Ishikawa (cell line): ENCODE results near the gene GPR84.
A peak's percentile ranks its signal among the peaks of the same experiment; 100 is the strongest.

Experiments used
- CEBPB ChIP-seq: IDR thresholded peaks from 2 replicates; pipeline ENCODE4 v1.6.1; 2012
- CREB1 ChIP-seq: IDR thresholded peaks from 2 replicates; pipeline ENCODE4 v1.6.1; 2012; ENCODE audit warnings: low read depth
- EP300 ChIP-seq: IDR thresholded peaks from 2 replicates; pipeline ENCODE4 v1.6.1; 2012; ENCODE audit warnings: borderline replicate concordance
- NFIC ChIP-seq: IDR thresholded peaks from 2 replicates; pipeline ENCODE4 v1.6.1; 2012
- RAD21 ChIP-seq: IDR thresholded peaks from 2 replicates; pipeline ENCODE4 v1.6.1; 2012; ENCODE audit warnings: low read depth
- TAF1 ChIP-seq: IDR thresholded peaks from 2 replicates; pipeline ENCODE4 v1.6.1; 2012; ENCODE audit warnings: low read depth, mild to moderate bottlenecking
- TCF12 ChIP-seq: IDR thresholded peaks from 2 replicates; pipeline ENCODE4 v1.6.1; 2012; ENCODE audit warnings: low read depth
- TEAD4 ChIP-seq: IDR thresholded peaks from 2 replicates; pipeline ENCODE4 v1.6.1; 2012
- YY1 ChIP-seq: IDR thresholded peaks from 2 replicates; pipeline ENCODE4 v1.6.1; 2012; ENCODE audit warnings: low read depth
- ZBTB7A ChIP-seq: IDR thresholded peaks from 2 replicates; pipeline ENCODE4 v1.6.1; 2012; ENCODE audit warnings: low read depth
- TF ChIP-seq, protein P1 (sequence below): IDR thresholded peaks from 2 replicates; pipeline ENCODE4 v1.6.1; 2012; ENCODE audit warnings: low read depth, mild to moderate bottlenecking
- TF ChIP-seq, protein P2 (sequence below): IDR thresholded peaks from 2 replicates; pipeline ENCODE4 v1.6.1; 2012
- TF ChIP-seq, protein P3 (sequence below): IDR thresholded peaks from 2 replicates; pipeline ENCODE4 v1.6.1; 2012

The GPR84 gene

DNA sequence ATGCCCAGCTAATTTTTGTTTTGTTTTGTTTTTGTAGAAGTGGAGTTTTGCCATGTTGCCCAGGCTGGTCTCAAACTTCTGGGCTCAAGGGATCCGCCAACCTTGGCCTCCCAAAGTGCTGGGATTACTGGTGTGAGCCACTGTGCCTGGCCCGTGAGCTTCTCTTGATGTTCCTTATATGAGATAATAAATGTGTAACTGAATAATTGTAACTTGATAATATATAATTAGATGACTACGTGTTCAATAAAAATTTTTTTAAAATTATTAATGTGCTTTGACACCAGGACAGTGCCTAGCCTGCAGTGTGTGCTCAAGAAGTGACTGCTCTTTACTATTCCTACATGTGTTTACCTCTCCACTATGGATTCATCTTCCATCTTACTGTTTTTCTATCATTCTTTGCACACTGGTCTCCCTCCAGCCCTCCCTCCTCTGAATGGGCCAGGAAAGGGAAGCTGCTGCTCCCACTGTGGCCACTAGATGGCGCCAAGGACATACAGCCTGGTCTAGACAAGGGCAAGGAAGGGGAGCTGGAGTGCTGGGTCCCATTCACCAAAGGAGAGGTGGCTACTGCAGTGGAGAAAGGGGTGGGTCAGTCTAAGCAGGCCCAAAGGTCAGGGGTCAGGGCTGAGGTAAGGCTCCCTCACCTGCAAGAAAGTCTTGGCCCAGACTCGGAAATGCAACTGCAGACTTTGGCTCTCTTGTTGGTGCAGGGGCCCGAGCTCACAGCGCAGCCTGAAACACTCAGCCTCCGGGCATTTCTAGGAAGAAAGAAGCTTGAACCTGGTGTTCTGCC lies 34.9 kb upstream of the GPR84 start:
- TF ChIP-seq, protein P1, sequence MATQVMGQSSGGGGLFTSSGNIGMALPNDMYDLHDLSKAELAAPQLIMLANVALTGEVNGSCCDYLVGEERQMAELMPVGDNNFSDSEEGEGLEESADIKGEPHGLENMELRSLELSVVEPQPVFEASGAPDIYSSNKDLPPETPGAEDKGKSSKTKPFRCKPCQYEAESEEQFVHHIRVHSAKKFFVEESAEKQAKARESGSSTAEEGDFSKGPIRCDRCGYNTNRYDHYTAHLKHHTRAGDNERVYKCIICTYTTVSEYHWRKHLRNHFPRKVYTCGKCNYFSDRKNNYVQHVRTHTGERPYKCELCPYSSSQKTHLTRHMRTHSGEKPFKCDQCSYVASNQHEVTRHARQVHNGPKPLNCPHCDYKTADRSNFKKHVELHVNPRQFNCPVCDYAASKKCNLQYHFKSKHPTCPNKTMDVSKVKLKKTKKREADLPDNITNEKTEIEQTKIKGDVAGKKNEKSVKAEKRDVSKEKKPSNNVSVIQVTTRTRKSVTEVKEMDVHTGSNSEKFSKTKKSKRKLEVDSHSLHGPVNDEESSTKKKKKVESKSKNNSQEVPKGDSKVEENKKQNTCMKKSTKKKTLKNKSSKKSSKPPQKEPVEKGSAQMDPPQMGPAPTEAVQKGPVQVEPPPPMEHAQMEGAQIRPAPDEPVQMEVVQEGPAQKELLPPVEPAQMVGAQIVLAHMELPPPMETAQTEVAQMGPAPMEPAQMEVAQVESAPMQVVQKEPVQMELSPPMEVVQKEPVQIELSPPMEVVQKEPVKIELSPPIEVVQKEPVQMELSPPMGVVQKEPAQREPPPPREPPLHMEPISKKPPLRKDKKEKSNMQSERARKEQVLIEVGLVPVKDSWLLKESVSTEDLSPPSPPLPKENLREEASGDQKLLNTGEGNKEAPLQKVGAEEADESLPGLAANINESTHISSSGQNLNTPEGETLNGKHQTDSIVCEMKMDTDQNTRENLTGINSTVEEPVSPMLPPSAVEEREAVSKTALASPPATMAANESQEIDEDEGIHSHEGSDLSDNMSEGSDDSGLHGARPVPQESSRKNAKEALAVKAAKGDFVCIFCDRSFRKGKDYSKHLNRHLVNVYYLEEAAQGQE, result no peak
- peak; percentile 99 for TF ChIP-seq RAD21

DNA sequence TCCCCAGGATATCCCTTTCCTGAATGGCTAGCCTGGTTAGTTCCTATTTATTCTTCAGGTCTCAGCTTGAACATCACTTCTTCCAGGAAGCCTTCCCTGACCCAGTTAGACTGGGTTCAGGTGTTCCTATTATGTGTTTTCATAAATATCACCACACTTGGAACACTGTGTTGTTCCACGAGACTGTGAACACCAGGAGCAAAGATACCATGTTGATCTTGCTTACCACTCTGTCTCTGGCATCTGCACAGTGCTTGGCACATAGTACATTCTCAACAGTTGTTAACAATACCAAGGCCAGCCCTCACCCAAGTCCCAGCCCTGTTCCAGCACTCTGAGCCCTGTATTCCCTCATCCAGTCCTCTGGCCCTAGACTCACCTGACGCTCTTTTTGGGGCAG lies 33.9 kb upstream of the GPR84 start:
- TF ChIP-seq YY1 (no peak), RAD21 (no peak), NFIC (no peak), TCF12 (no peak), CREB1 (no peak), CEBPB (no peak), TEAD4 (no peak), EP300 (no peak), ZBTB7A (no peak)
- TF ChIP-seq, protein P2, sequence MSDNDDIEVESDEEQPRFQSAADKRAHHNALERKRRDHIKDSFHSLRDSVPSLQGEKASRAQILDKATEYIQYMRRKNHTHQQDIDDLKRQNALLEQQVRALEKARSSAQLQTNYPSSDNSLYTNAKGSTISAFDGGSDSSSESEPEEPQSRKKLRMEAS, result no peak
- TF ChIP-seq, protein P3, sequence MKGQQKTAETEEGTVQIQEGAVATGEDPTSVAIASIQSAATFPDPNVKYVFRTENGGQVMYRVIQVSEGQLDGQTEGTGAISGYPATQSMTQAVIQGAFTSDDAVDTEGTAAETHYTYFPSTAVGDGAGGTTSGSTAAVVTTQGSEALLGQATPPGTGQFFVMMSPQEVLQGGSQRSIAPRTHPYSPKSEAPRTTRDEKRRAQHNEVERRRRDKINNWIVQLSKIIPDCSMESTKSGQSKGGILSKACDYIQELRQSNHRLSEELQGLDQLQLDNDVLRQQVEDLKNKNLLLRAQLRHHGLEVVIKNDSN, result no peak
- TF ChIP-seq, protein P1, result no peak

DNA sequence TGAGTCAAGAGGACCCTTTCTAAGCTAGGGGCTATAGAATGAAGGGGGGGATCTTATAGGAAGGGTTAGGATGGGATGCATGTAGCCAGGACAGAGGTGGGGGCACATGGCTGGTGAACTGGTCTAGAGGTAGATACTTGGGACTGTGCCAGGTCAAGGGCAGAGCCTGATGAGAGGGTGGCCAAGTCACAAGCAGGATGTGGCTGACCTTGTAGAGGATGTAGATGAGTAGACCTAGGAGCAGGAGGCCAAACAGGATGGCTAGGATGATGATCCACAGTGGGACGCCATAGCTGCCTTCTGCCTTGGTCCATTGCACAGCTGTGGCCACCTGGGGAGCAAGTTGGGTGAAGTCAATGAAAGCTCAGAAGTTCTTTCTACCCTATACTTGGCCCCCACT lies 32.9 kb upstream of the GPR84 start:
- TF ChIP-seq YY1 (no peak), TCF12 (no peak), NFIC (no peak), CEBPB (no peak)
- TF ChIP-seq, protein P3, result no peak
- TF ChIP-seq, protein P1, result no peak

DNA sequence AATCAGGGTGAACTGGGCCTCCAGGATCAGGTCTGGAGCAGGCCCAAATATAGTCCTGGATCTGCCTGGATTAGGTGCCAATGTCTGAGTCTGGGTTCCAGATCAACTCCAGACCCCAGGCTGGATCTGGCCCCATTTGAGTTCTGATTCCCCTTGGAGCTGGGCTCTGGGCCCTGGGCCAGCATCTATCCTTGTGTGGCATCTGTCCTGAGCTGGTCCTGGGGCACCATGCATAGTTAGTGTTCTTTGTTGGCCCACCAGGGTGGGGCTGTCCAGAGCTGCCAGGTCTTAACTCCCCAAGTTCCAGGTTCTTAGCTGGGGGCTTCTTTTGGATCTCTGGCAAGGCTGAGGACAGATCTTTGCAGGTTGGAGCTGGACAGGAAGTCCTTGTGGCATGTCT lies 31.3 kb upstream of the GPR84 start:
- no peak for TF ChIP-seq ZBTB7A
- no peak for TF ChIP-seq EP300
- TF ChIP-seq TAF1, result no peak
- TF ChIP-seq, protein P1, result no peak
- TF ChIP-seq CREB1, result no peak
- TF ChIP-seq, protein P3, result no peak
